Activated T-cell treated with anti-CD3 and anti-CD28 coated beads for 24 hours (primary cell): Measurements from ENCODE around the gene NAT8L.

ENCODE experiments used
- DNase-seq: peaks from one replicate; pipeline ENCODE4 v3.0.0-alpha.2; 2020; ENCODE audit warnings: low read depth

The NAT8L gene

GRCh38 chr4:2075987-2076907, 17.1 kb downstream of the NAT8L start:
- DNase-seq, result no peak

GRCh38 chr4:2076908-2077536, 17.9 kb downstream of the NAT8L start:
- DNase-seq, result no peak

- no peak for DNase-seq
Observed at GRCh38 chr4:2077537-2078460, 18.7 kb downstream of the NAT8L start.

GRCh38 chr4:2078584-2078983, 19.5 kb downstream of the NAT8L start:
- DNase-seq, result no peak

- DNase-seq, result no peak
Observed at GRCh38 chr4:2079006-2079405, 19.9 kb downstream of the NAT8L start.

- DNase-seq, result no peak
Observed at GRCh38 chr4:2079926-2080325, 20.8 kb downstream of the NAT8L start.

- DNase-seq, result no peak
Observed at GRCh38 chr4:2080429-2081300, 21.5 kb downstream of the NAT8L start.

- DNase-seq, result no peak
Observed at GRCh38 chr4:2081540-2081939, 22.4 kb downstream of the NAT8L start.

GRCh38 chr4:2082118-2082517, 23.0 kb downstream of the NAT8L start:
- no peak for DNase-seq

GRCh38 chr4:2082627-2083026, 23.5 kb downstream of the NAT8L start:
- DNase-seq, result no peak

GRCh38 chr4:2083116-2083825, 24.1 kb downstream of the NAT8L start:
- DNase-seq, result no peak

- no peak for DNase-seq
Observed at GRCh38 chr4:2083826-2084160, 24.7 kb downstream of the NAT8L start.

GRCh38 chr4:2084316-2084715, 25.2 kb downstream of the NAT8L start:
- DNase-seq, result no peak

GRCh38 chr4:2085496-2085901, 26.4 kb downstream of the NAT8L start:
- no peak for DNase-seq

- no peak for DNase-seq
Observed at GRCh38 chr4:2087170-2087569, 28.0 kb downstream of the NAT8L start.

GRCh38 chr4:2089222-2089621, 30.1 kb downstream of the NAT8L start:
- no peak for DNase-seq

- no peak for DNase-seq
Observed at GRCh38 chr4:2090642-2091041, 31.5 kb downstream of the NAT8L start.

GRCh38 chr4:2091990-2092668, 33.0 kb downstream of the NAT8L start:
- DNase-seq, result no peak

GRCh38 chr4:2092669-2093053, 33.5 kb downstream of the NAT8L start:
- DNase-seq, result no peak

GRCh38 chr4:2093265-2093664, 34.1 kb downstream of the NAT8L start:
- no peak for DNase-seq
